DMS53 treated with DMSO at 0.1 percent for 48 hours (cell line): ENCODE measurements around the gene DGKQ.

ENCODE experiments used
- DNase-seq: peaks from one replicate; lab custom pipeline; 2025; ENCODE audit not compliant: unreplicated experiment; lab: John Stamatoyannopoulos, UW

DGKQ gene, protein sequence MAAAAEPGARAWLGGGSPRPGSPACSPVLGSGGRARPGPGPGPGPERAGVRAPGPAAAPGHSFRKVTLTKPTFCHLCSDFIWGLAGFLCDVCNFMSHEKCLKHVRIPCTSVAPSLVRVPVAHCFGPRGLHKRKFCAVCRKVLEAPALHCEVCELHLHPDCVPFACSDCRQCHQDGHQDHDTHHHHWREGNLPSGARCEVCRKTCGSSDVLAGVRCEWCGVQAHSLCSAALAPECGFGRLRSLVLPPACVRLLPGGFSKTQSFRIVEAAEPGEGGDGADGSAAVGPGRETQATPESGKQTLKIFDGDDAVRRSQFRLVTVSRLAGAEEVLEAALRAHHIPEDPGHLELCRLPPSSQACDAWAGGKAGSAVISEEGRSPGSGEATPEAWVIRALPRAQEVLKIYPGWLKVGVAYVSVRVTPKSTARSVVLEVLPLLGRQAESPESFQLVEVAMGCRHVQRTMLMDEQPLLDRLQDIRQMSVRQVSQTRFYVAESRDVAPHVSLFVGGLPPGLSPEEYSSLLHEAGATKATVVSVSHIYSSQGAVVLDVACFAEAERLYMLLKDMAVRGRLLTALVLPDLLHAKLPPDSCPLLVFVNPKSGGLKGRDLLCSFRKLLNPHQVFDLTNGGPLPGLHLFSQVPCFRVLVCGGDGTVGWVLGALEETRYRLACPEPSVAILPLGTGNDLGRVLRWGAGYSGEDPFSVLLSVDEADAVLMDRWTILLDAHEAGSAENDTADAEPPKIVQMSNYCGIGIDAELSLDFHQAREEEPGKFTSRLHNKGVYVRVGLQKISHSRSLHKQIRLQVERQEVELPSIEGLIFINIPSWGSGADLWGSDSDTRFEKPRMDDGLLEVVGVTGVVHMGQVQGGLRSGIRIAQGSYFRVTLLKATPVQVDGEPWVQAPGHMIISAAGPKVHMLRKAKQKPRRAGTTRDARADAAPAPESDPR

GRCh38 chr4:973431-974397, at the start of gene DGKQ:
TSS of gene DGKQ (minus strand) at chr4:973569. CDS start at chr4:973482, 87 bp downstream.
- peak; percentile 37 for DNase-seq

DNA sequence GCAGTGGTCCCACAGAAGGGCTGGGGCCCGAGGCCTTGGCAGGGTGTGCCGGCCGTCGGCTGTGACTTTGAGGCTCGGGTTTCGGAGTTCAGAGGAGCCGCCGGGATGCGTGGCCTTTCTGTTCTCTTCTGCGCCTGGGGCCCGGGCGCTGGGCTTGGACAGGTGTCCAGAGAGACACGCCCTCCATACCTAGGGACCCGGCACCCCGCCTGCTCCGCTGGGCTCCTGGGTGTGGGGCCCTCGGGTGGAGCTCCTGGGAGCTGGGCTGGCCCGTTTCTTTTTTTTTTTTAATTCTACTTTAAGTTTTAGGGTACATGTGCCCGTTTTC, 49.3 kb upstream of the DGKQ start:
- no peak for DNase-seq

DNA sequence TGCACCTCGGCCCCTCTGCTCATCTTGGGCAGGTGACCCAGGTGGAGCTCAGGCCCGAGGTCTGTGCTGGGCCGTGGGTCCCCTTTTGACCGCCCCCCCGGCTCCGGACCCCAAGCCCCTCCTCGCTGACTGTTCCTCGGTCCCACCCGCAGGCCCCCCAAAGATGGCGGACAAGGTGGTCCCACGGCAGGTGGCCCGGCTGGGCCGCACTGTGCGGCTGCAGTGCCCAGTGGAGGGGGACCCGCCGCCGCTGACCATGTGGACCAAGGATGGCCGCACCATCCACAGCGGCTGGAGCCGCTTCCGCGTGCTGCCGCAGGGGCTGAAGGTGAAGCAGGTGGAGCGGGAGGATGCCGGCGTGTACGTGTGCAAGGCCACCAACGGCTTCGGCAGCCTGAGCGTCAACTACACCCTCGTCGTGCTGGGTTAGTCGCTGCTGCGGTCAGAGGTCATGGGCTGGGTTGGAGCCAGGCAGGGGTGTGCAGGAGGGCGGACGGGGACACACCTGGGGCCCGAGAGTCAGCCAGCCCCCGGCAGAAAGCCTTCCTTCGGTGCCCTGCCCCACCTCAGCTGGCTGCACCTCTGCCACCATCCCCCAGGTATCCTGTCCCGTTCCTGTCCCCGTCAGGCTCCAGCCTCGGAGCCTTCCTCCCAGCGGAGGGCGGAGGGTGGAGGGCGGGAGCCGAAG, 48.8 kb upstream of the DGKQ start:
- no peak for DNase-seq

DNA sequence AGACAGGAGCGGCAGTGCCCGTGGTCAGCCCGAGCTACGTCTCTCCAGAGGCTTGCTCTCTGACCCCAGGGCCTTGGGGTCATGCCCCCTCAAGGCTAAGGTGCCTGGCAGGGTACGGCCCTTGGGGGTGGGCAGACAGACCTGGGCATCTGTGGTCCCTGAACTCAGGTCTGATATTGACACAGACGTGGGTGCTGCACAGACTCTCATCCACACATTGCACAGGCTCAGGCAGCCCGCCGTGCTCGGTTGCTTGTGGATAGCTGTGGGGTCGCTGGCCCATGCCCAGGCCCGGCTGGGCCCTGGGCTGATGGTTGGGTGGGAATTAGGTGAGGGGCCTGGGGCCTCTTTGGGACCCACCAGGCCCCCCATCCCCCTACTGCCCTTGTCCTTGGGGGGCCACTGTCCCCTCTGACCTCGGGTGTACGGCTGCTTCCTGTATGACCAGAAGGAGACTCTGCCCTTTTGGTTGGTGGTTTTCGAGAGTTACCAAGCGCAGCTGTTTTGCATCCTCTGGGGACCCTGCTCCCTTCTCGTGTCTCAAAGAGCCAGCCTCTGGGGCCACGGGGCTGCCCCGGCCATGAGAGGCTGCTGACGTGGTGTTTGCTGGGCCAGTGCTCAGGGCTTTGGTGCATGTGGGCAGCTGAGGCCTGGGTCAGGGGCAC, 48.1 kb upstream of the DGKQ start:
- DNase-seq, result no peak

DNA sequence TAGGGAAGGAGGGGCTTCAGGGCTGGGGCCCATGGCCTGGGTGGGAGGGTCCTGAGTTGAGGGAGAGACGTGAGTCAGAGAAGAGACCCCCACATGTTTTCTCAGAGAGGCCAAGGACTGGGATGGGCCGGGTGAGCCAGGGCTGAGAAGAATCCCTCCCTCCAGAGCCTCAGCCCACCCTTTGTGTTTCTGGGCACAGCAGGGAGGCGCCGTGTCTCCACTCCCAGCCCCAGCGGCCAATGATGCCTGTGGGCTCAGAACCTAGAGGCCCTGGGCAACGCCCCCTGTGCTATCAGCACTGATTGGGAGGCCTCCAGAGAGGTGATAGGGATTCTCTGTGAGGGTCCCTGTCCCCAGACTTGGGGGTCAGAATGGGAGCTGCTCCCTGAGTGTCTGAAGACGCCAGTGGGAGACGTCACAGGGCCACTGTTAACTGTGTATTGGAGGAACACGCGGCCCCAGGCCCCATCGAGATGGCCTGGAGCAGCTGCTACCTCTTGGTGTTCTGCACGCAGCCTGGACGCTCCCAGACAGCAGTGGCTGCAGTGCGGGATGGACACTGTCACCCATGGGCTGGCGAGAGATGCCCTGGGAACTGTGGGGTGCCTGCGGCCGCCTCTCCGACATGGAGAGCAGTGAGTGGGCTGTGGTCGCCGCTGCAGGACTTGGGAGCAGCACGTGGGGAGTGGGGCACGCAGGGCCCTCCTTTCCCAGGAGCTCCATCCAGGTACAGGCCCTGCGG, 46.5 kb upstream of the DGKQ start:
- DNase-seq, result no peak

GRCh38 chr4:1019320-1019719, 46.0 kb upstream of the DGKQ start:
- no peak for DNase-seq

GRCh38 chr4:1018147-1019020, 45.0 kb upstream of the DGKQ start:
- DNase-seq, result no peak

- DNase-seq, result no peak
Observed at GRCh38 chr4:1017706-1018105, 44.3 kb upstream of the DGKQ start.

- no peak for DNase-seq
Observed at GRCh38 chr4:1017211-1017610, 43.8 kb upstream of the DGKQ start.

DNA sequence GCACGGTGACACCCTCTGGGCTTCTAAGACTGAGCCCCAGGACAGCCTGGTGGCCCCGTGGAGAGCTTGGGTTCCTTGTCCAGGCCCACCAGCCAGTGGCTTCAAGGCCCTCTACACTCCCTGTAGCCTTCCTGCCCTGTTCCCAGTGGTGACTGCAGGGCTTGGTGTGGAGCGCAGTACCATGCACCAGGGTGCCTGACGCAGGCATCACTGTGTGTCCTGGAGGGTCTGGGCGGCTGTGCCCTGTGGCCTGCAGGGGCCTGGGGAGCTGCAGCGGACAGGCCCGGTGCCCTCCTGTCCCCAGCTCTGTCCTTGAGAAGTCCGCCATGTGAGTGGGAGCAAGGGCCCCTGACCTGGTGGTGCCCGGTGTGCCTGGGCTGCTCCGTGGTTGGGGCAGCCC, 42.4 kb upstream of the DGKQ start:
- no peak for DNase-seq

GRCh38 chr4:1015179-1015578, 41.8 kb upstream of the DGKQ start:
- no peak for DNase-seq

DNA sequence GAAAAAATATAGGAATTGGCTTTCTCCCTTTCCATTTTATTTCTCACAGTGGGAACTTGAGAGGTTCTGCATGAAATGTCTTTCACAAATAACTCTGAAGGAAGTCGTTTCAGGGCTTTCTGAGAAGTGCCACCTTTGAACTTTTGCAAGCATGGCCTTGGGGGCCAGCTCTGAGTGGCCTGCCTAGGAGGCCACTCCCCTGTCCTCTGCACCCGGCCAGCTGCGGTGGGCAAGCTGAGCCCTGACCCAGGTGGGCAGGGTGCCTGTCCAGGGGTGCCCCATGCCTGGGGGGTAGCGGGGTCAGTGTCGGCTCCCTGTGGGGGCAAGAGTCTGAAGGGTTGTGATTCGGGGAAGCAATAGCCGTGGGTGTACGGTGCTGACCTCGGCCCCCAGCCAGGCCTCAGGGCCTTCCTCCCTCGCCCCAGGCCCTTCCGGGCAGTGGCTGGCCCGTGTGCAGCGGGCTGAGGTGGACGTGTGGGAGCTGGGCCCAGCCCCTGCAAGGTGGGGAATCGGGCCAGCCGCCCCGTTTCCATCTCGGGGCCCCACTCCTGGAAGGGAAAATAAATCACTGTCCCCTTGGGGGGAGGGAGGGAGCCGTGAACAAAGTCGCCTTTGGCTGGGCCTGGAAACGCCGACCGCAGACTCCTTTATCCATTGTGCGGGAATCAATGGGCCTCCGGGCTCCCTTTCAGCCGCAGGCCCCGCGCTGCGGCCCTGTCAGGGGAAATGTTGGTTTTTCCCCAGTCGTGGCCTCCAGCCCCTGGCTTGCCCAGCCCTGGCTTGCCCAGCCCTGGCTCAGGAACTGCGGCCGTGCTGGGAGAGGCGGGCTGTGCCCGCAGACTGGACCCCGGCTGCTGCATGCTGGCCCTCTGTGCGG, 41.2 kb upstream of the DGKQ start:
- DNase-seq, result no peak

- no peak for DNase-seq
Observed at GRCh38 chr4:1013225-1014073, 40.1 kb upstream of the DGKQ start.

GRCh38 chr4:1012034-1012739, 38.8 kb upstream of the DGKQ start:
- no peak for DNase-seq

GRCh38 chr4:1011666-1012033, 38.3 kb upstream of the DGKQ start:
- no peak for DNase-seq
